Ovary (tissue), 9 donors: ENCODE measurements around the gene NDUFS8. TPM values are rescaled to one million over a fixed set of nuclear protein-coding genes. Genes with fewer than 3 reads are reported as not detected.

Experiments used
- DNase-seq, 5 donors: peaks; one replicate each; pipeline ENCODE4 v3.0.0-alpha.2; 2019 to 2020
- H3K27ac ChIP-seq, 2 donors: fragments of 200-600 bp; one replicate each; pipeline versions ENCODE4 v1.5.1 to v1.8.0; 2019 to 2022
- H3K27me3 ChIP-seq: fragments of 200-600 bp; one replicate; pipeline ENCODE4 v1.8.0; 2022
- H3K36me3 ChIP-seq: fragments of 200-600 bp; sonication (generic); one replicate; pipeline ENCODE4 v1.5.1; 2019
- H3K4me1 ChIP-seq: one replicate; pipeline ENCODE4 v1.8.1; 2013; ENCODE audit warnings: mild to moderate bottlenecking, moderate library complexity; ENCODE audit not compliant: insufficient read depth
- H3K4me3 ChIP-seq: fragments of 200-600 bp; sonication (generic); one replicate; pipeline ENCODE4 v1.5.1; 2017
- H3K9me3 ChIP-seq, 2 donors: fragments of 200-600 bp in 1 of 2; sonication (generic) in 1 of 2; one replicate each; pipeline versions ENCODE4 v1.5.1 to v1.8.1; 2013 to 2019; ENCODE audit warnings: mild to moderate bottlenecking in 1 of 2, moderate library complexity in 1 of 2
- CTCF ChIP-seq, 3 donors: fragments of 450-650 bp in 2 of 3; fragments of 200-600 bp in 1 of 3; IDR thresholded peaks; one replicate each; pipeline versions ENCODE4 v1.5.1 to v1.8.0; 2016 to 2022; ENCODE audit warnings: antibody characterized with exemption in 3 of 3, mild to moderate bottlenecking in 1 of 3
- EP300 ChIP-seq: sonication (generic); formaldehyde crosslinking; IDR thresholded peaks from one replicate; pipeline ENCODE4 v1.6.1; 2017; ENCODE audit warnings: antibody characterized with exemption
- POLR2A ChIP-seq: fragments of 450-650 bp; IDR thresholded peaks from one replicate; pipeline ENCODE4 v1.6.1; 2017; ENCODE audit warnings: antibody characterized with exemption, mild to moderate bottlenecking, moderate library complexity
- WGBS, 3 donors: extraction: QIAGEN DNeasy Blood & Tissue Kit in 1 of 3; methylation state at CpG; one replicate each; pipeline versions ENCODE4 v1.1.5 to v1.1.7; 2013 to 2017; 5-methylcytosine and 5-hydroxymethylcytosine counted together
- intact Hi-C, 4 donors: fragments of 100-400 bp; cut with DNase I; formaldehyde crosslinking; loops; one replicate each; pipeline versions ENCODE4 v1.11.0 to v1.15.1; 2022 to 2023
- polyA plus RNA-seq, 2 donors: library from polyadenylated mRNA; stranded (reverse); fragments of 200-250 nt in 1 of 2; fragments of 350-450 nt in 1 of 2; fragmentation: Illumina TruSeq in 1 of 2; extraction: RNeasy Lipid Tissue Mini Kit (QIAGEN cat#74804) in 1 of 2; gene quantifications; one replicate each; pipeline ENCODE4 v1.2.3, GENCODE V29; 2013 to 2014
- total RNA-seq, 7 donors: library from RNA; depleted of rRNA in 2 of 7; stranded (reverse); fragments of >200 nt in 2 of 7; fragmentation: NEBNext Ultra II Directional in 3 of 7; extraction: Animal tissue kit (Norgen Biotek cat#: 25700) in 3 of 7; gene quantifications; one replicate each; pipeline versions ENCODE4 v1.1.0 to v1.2.4, GENCODE V29; 2016 to 2023
- donor health status: DM: no; HTN: no; CAD: no; lungs with moderate emphysema.
- donor health status: DM: no; HTN: no; CAD: no.
- donor health status: Bipolar disorder and iron deficiency.
- donor health status: DM: yes; HTN: yes; CAD: no.
- donor health status: DM: no; HTN: no; CAD: no.
- donor health status: DM: yes; HTN: yes; CAD: no.

NDUFS8 gene
- total and polyA plus RNA-seq, 9 donors, result 15.3 to 163 (median 101) TPM

DNA sequence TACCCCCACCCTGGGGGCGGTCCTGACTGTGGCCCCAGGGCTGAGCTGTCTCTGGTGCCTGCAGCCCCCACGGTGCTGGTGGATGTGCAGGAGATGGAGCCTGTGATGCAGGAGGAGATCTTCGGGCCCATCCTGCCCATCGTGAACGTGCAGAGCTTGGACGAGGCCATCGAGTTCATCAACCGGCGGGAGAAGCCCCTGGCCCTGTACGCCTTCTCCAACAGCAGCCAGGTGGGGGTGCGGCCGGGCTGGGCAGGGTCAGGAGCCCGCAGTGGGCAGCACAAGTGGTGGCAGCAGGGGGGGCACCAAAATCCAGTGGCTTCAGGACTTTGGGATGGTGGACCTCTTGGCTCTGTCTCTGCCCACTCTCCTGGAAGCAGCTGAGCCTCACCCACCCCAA lies 8.0 kb upstream of the NDUFS8 start:
- no peak overlapping the region for H3K4me3 ChIP-seq
- no peaks in the 10 kb centered on the region for H3K27me3 ChIP-seq
- intact Hi-C loops, result loop anchor here in 1 of 4 donors (10.0 kb wide), 1 partner anchor 432 kb away; no protein-coding TSS in a partner anchor
- peaks cover 0 to 5% of the 10 kb centered on the region in 2 donors for H3K9me3 ChIP-seq
- WGBS, 3 donors, result 77 to 87% (median 83%) methylated on average over 13 of the region's 13 CpGs
- DNase-seq, result no peak
- no peak overlapping the region for H3K27ac ChIP-seq
- H3K4me1 ChIP-seq, result no peaks in the 10 kb centered on the region
- TF ChIP-seq CTCF (IDR thresholded peaks at IDR 0.05) (no peak), POLR2A (no peak), EP300 (no peak)
- no peaks in the 10 kb centered on the region for H3K36me3 ChIP-seq

DNA sequence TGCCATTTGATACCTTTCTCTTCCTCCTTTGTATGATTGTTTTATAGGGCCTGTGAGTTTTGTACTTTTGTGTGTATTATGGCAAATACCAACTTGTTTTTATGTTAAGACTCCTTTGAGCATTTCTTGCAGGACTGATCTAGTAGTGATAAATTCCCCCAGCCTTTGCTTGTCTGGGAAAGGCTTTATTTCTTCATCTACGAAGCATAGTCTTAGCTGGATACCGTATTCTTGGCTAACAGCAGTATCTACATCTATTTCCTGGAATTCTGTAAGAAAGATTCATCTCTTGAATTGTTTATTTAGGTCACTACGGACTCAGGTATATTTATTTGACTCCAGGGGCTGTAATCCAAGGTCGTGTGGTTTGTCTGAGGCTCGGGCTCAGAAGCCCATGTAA lies 6.0 kb upstream of the NDUFS8 start:
- TF ChIP-seq POLR2A (no peak), CTCF (IDR thresholded peaks at IDR 0.05) (no peak), EP300 (no peak)
- 79 to 82% (median 81%) methylated on average over 5 of the region's 5 CpGs for WGBS, 3 donors

GRCh38 chr11:68025047-68025446 lies 5.4 kb upstream of the NDUFS8 start:
- TF ChIP-seq CTCF (IDR thresholded peaks at IDR 0.05) (no peak), POLR2A (no peak), EP300 (no peak)
- no peak for DNase-seq
- no peaks in the 10 kb centered on the region for H3K27me3 ChIP-seq
- no peak overlapping the region for H3K4me3 ChIP-seq
- no peak overlapping the region for H3K27ac ChIP-seq
- H3K36me3 ChIP-seq, result no peaks in the 10 kb centered on the region
- peaks cover 4% of the 10 kb centered on the region for H3K4me1 ChIP-seq
- WGBS, 3 donors, result 75 to 92% (median 90%) methylated on average over 5 of the region's 5 CpGs
- H3K9me3 ChIP-seq, result peaks cover 0 to 5% of the 10 kb centered on the region in 2 donors
- intact Hi-C loops, result loop anchor here in 1 of 4 donors (10.0 kb wide), 1 partner anchor 430 kb away; no protein-coding TSS in a partner anchor

More for the DNA sequence above, 6.0 kb upstream of the NDUFS8 start:
- no peaks in the 10 kb centered on the region for H3K27me3 ChIP-seq
- no peak for DNase-seq
- no peak overlapping the region for H3K27ac ChIP-seq
- peaks cover 0 to 5% of the 10 kb centered on the region in 2 donors for H3K9me3 ChIP-seq
- H3K4me3 ChIP-seq, result no peak overlapping the region
- no peaks in the 10 kb centered on the region for H3K36me3 ChIP-seq
- peaks cover under 1% of the 10 kb centered on the region for H3K4me1 ChIP-seq
- intact Hi-C loops, result loop anchor here in 1 of 4 donors (10.0 kb wide), 1 partner anchor 430 kb away; no protein-coding TSS in a partner anchor

GRCh38 chr11:68026391-68027105 lies 3.9 kb upstream of the NDUFS8 start:
- TF ChIP-seq CTCF (IDR thresholded peaks at IDR 0.05), result no peak
- TF ChIP-seq POLR2A, result no peak
- no peak for TF ChIP-seq EP300
- Histone ChIP-seq H3K4me3 (no peak overlapping the region), H3K36me3 (no peaks in the 10 kb centered on the region), H3K4me1 (peaks cover 6% of the 10 kb centered on the region), H3K27me3 (no peaks in the 10 kb centered on the region), H3K27ac (no peak overlapping the region), H3K9me3 (peaks cover 0 to 5% of the 10 kb centered on the region in 2 donors)
- 87 to 91% (median 90%) methylated on average over 17 to 18 of the region's 18 CpGs for WGBS, 3 donors
- no peak for DNase-seq
- intact Hi-C loops, result loop anchor here in 1 of 4 donors (10.0 kb wide), 1 partner anchor 428 kb away; no protein-coding TSS in a partner anchor
